Measurements from ENCODE around the gene FLRT3.

GRCh38 chr20:14313341-14314020 lies 23.9 kb downstream of the FLRT3 start:
- TF ChIP-seq CTCF (IDR thresholded peaks at IDR 0.05) (no peak), POLR2A (IDR thresholded peaks at IDR 0.05) (no peak)
